Fibroblast of lung (primary cell): Measurements from ENCODE around the gene GMPR2. TPM values are rescaled to one million over a fixed set of nuclear protein-coding genes. Genes with fewer than 3 reads are reported as not detected.
A peak's percentile ranks its signal among the peaks of the same experiment; 100 is the strongest.
"Not testable (repeated sequence)": the region's sequence is repeated elsewhere in the genome, so short reads cannot be mapped to it uniquely, and the experiment has no call there.

Source experiments
- DNase-seq, 2 donors: peaks; one replicate each; pipeline versions ENCODE4 v3.0.0 to v3.0.0-alpha.2; 2010; ENCODE audit warnings: low read depth in 2 of 2
- H2AFZ ChIP-seq: 2 replicates; pipeline ENCODE4 v1.5.1; 2012; ENCODE audit warnings: low read length, control low read depth, inconsistent platforms
- H3K27ac ChIP-seq: 2 replicates; pipeline ENCODE4 v1.5.1; 2011; ENCODE audit warnings: low read length, control low read depth; ENCODE audit not compliant: insufficient read depth
- H3K27me3 ChIP-seq: 2 replicates; pipeline ENCODE4 v1.5.1; 2011; ENCODE audit warnings: mild to moderate bottlenecking, low read length; ENCODE audit not compliant: control insufficient read depth, insufficient read depth
- H3K36me3 ChIP-seq: 2 replicates; pipeline ENCODE4 v1.5.1; 2011; ENCODE audit warnings: low read length; ENCODE audit not compliant: control insufficient read depth, insufficient read depth
- H3K4me1 ChIP-seq: 2 replicates; pipeline ENCODE4 v1.5.1; 2011; ENCODE audit warnings: low read length; ENCODE audit not compliant: control insufficient read depth, insufficient read depth; ENCODE audit errors: extremely low read depth
- H3K4me2 ChIP-seq: 2 replicates; pipeline ENCODE4 v1.5.1; 2011; ENCODE audit warnings: low read length, control low read depth; ENCODE audit not compliant: insufficient read depth; ENCODE audit errors: extremely low read depth
- H3K4me3 ChIP-seq, 4 experiments: fragments of 200-600 bp in 1 of 4; sonication (generic) in 1 of 4; replicated peaks in 1 of 4; 2 replicates each; pipeline ENCODE4 v1.5.1; 2011 to 2016; ENCODE audit warnings: low read length in 4 of 4, low read depth in 3 of 4, mild to moderate bottlenecking in 3 of 4, control low read depth in 2 of 4, inconsistent platforms in 1 of 4, mixed read lengths in 1 of 4; ENCODE audit not compliant: insufficient read depth in 1 of 4; ENCODE audit errors: control extremely low read depth in 1 of 4
- H3K79me2 ChIP-seq: 2 replicates; pipeline ENCODE4 v1.5.1; 2012; ENCODE audit warnings: mild to moderate bottlenecking, low read length, inconsistent platforms; ENCODE audit not compliant: control insufficient read depth, insufficient read depth
- H3K9ac ChIP-seq: 2 replicates; pipeline ENCODE4 v1.5.1; 2011; ENCODE audit warnings: mild to moderate bottlenecking, low read length, control low read depth; ENCODE audit not compliant: insufficient read depth
- H3K9me3 ChIP-seq: 2 replicates; pipeline ENCODE4 v1.5.1; 2012; ENCODE audit warnings: low read depth, low read length; ENCODE audit not compliant: control insufficient read depth, insufficient read depth
- H4K20me1 ChIP-seq: 2 replicates; pipeline ENCODE4 v1.5.1; 2011; ENCODE audit warnings: low read length; ENCODE audit not compliant: control insufficient read depth, insufficient read depth; ENCODE audit errors: extremely low read depth
- EZH2 ChIP-seq: IDR thresholded peaks from 2 replicates; pipeline ENCODE4 v1.5.1; 2012; ENCODE audit warnings: low read length, control low read depth, mild to moderate bottlenecking; ENCODE audit errors: missing control alignments
- polyA plus RNA-seq, 2 donors: library from polyadenylated mRNA; depleted of rRNA in 1 of 2; stranded (reverse) in 1 of 2; unstranded in 1 of 2; fragments of >200 nt; gene quantifications; 2 replicates each; pipeline ENCODE4 v1.2.1, GENCODE V29; 2011 to 2012; ENCODE audit warnings: missing spikeins in 1 of 2
- total RNA-seq: library from RNA; depleted of rRNA; stranded (reverse); fragments of >200 nt; gene quantifications from 2 replicates; pipeline ENCODE4 v1.2.1, GENCODE V29; 2014
- TF ChIP-seq, protein P1 (sequence below), 2 donors: IDR thresholded peaks in 1 of 2; conservative IDR thresholded peaks in 1 of 2; 1 replicate in 1 of 2; 2 replicates in 1 of 2; pipeline ENCODE4 v1.5.1; 2011 to 2012; ENCODE audit warnings: low read length in 2 of 2, control low read depth in 1 of 2, inconsistent platforms in 1 of 2, low read depth in 1 of 2, mild to moderate bottlenecking in 1 of 2

The GMPR2 gene
- total and polyA plus RNA-seq, 2 donors (not counting 1 experiment from before 2014, with no cell fraction given) = 80.2 to 128 TPM

DNA sequence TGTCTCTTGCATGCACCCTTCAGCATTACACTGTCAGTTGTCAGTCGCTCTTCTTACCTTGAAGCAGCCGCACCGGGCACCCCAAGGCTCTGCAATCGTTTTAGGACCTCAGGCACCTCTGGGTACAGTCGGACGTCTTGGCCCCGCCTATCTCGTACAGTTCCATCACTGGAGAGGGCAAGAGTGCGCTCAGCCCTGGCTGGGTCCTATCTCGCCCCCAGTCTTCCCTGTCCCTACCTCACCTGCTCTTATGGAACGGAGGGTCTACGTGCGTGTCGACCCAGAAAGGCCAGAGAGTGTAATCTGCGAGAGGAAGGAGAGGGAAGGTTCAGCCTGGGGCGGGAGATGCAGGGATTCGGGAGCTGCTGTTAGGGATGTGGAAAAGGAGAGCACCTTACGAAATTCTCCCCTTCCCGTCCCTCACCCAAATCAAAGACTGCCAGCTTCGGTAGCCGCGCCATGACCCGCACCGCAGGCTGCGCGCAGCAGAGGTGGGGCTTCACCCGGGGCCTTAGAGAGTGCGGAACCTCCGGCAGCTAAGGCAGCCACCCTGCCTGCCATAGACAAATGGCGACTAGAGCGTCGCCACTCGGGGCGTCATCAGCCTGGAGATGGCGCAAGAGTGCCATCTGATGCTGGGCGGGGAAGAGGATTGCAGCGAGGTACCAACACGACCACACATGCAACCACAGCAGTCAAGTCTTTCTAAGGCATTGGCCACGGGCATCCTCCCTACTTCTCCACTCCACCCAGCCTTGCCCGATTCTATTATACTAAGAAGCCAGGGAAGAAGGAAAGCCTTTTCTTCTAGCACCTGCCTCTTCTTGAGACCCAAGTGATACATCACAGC is 17.0 kb upstream of the GMPR2 start, which contains the start of gene MDP1:
Gene MDP1, minus strand, starts transcription at position 572 of the 850 bp plus-strand sequence. Its CDS starts 111 bp downstream, at position 461.
- H2AFZ ChIP-seq = peak within 1 kb of the TSS; percentile 83
- peaks cover 9% of the 10 kb centered on the region for H3K79me2 ChIP-seq
- no peaks in the 10 kb centered on the region for H4K20me1 ChIP-seq
- peaks cover 9% of the 10 kb centered on the region for H3K4me1 ChIP-seq
- H3K9ac ChIP-seq = peak within 1 kb of the TSS; percentile 80
- H3K27me3 ChIP-seq = no peaks in the 10 kb centered on the region
- H3K27ac ChIP-seq = peak within 1 kb of the TSS; percentile 81
- TF ChIP-seq, protein P1, sequence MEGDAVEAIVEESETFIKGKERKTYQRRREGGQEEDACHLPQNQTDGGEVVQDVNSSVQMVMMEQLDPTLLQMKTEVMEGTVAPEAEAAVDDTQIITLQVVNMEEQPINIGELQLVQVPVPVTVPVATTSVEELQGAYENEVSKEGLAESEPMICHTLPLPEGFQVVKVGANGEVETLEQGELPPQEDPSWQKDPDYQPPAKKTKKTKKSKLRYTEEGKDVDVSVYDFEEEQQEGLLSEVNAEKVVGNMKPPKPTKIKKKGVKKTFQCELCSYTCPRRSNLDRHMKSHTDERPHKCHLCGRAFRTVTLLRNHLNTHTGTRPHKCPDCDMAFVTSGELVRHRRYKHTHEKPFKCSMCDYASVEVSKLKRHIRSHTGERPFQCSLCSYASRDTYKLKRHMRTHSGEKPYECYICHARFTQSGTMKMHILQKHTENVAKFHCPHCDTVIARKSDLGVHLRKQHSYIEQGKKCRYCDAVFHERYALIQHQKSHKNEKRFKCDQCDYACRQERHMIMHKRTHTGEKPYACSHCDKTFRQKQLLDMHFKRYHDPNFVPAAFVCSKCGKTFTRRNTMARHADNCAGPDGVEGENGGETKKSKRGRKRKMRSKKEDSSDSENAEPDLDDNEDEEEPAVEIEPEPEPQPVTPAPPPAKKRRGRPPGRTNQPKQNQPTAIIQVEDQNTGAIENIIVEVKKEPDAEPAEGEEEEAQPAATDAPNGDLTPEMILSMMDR (conservative IDR thresholded peaks at IDR 0.05 in 1 of 2, IDR thresholded peaks at IDR 0.05 in 1 of 2; ENCODE audit: low read depth in 1 of 2, low read length in 2 of 2) = peak in 1 of 2 donors; percentile 37
- TF ChIP-seq EZH2 = no peak
- H3K4me3 ChIP-seq = peak within 1 kb of the TSS; percentile 48 to 93 (median 72)
- no peaks in the 10 kb centered on the region for H3K9me3 ChIP-seq
- H3K36me3 ChIP-seq = peaks cover 5% of the 10 kb centered on the region
- H3K4me2 ChIP-seq = peak within 1 kb of the TSS; percentile 89
- peak; percentile 82 to 87 for DNase-seq

DNA sequence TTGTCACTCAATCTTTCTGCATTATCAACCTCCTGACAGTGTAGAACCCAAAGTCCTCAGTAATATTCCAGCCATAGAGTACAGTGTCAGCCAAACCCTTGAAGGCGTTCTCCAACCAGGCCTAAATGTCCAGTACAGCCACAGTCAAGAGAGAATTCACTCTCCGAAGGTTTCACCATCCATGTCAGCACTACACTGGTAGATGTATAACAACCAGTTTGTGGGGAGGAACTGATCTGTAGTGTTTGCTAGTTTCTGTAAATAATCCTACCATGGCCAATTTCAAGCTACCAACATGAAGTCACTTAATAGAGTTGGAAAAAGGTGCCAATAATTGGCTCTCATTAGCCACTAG is 16.4 kb upstream of the GMPR2 start:
- peak overlapping the region; percentile 48 to 93 (median 72) for H3K4me3 ChIP-seq
- peaks cover 11% of the 10 kb centered on the region for H3K79me2 ChIP-seq
- no peak overlapping the region for H2AFZ ChIP-seq
- peaks cover 9% of the 10 kb centered on the region for H3K4me1 ChIP-seq
- H3K27ac ChIP-seq = no peak overlapping the region
- H4K20me1 ChIP-seq = no peaks in the 10 kb centered on the region
- H3K4me2 ChIP-seq = peak overlapping the region; percentile 89
- H3K36me3 ChIP-seq = peaks cover 3% of the 10 kb centered on the region
- no peak overlapping the region for H3K9ac ChIP-seq
- H3K27me3 ChIP-seq = no peaks in the 10 kb centered on the region
- no peak for DNase-seq
- TF ChIP-seq, protein P1 (conservative IDR thresholded peaks at IDR 0.05 in 1 of 2, IDR thresholded peaks at IDR 0.05 in 1 of 2; ENCODE audit: low read depth in 1 of 2, low read length in 2 of 2) = no peak
- no peak for TF ChIP-seq EZH2
- no peaks in the 10 kb centered on the region for H3K9me3 ChIP-seq

GRCh38 chr14:24216876-24217275 is 15.9 kb upstream of the GMPR2 start:
- H3K79me2 ChIP-seq = peaks cover 13% of the 10 kb centered on the region
- DNase-seq, H3K4me3 ChIP-seq, H3K27me3 ChIP-seq, H4K20me1 ChIP-seq, H3K36me3 ChIP-seq, H3K4me1 ChIP-seq, H3K4me2 ChIP-seq, H3K27ac ChIP-seq, H2AFZ ChIP-seq, H3K9ac ChIP-seq, H3K9me3 ChIP-seq: not testable (repeated sequence)
